Activated naive CD8-positive, alpha-beta T cell treated with anti-CD3 and anti-CD28 coated beads, Interleukin-2, amount 50 U/mL, for 24 hours (primary cell): Measurements from ENCODE around the gene ABCB10.
"Not testable (repeated sequence)": the region's sequence is repeated elsewhere in the genome, so short reads cannot be mapped to it uniquely, and the experiment has no call there.

Experiments used
- ATAC-seq: fragments of 150-1000 bp; cut with Tn5 transposase; one replicate; pipeline ENCODE4 v1.10.0; 2021
- DNase-seq: peaks from one replicate; pipeline ENCODE4 v3.0.0; 2021
- H3K27ac Mint-ChIP-seq: one replicate; pipeline ENCODE4 v1.8.0; 2021; ENCODE audit warnings: mild to moderate bottlenecking, mixed read lengths
- H3K27me3 Mint-ChIP-seq: one replicate; pipeline ENCODE4 v1.8.0; 2021; ENCODE audit warnings: mixed read lengths
- H3K36me3 Mint-ChIP-seq: one replicate; pipeline ENCODE4 v1.8.0; 2021; ENCODE audit warnings: low read depth, mixed read lengths
- H3K4me1 Mint-ChIP-seq: one replicate; pipeline ENCODE4 v1.8.0; 2021; ENCODE audit warnings: mixed read lengths
- H3K4me3 Mint-ChIP-seq: one replicate; pipeline ENCODE4 v1.8.0; 2021; ENCODE audit warnings: mild to moderate bottlenecking, moderate library complexity, mixed read lengths
- H3K9me3 Mint-ChIP-seq: one replicate; pipeline ENCODE4 v1.8.0; 2021; ENCODE audit warnings: mixed read lengths

ABCB10 gene

DNA sequence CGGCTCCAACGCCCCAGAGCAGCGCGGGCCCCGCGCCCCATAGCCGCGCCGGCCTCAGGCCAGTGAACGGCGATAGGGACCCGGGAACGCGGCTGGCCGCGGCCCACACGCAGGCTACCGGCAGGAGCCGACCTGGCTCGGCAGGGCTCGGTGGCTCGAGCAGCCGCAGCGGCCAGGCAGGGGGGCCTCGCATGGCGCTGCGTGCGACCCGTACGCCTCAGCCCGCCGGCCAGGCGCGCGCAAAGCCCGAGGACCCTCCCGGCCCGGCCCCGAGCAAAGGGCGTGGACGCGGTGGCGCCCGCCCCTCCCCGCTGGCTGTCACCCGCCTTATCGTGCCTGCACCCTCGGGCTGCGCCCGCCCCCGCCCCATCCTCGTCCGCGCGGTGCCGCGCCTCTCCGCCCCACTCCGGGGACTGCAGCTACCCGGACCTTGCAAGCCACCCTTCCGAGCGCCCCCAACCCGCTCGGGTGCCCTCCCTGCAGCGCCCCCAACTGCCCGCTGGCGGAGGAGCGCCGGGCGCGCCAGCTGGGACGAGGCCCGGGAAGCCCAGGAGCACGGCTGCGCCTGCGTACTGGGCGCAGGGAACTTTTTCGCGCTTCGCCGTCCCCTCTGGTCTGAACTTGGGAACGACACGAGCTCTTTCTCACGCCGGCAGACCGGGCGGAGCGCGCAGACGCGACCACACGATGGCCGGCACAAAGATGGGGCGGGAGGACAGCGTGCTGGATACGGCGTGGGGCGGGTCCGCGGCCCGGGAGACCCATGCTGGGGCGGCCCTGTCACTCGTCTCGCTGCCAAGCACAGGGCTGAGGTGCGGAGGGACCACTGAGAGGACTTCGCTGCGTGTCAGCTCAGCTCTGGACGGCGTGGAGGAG lies at the start of gene ABCB10:
ABCB10 (minus strand) TSS at position 248 of the 876 bp plus-strand sequence; CDS start at position 193, 55 bp downstream.
- H3K4me3 Mint-ChIP-seq: peak within 1 kb of the TSS; percentile 92
- H3K36me3 Mint-ChIP-seq: peaks cover 6% of the 10 kb centered on the region
- no peaks in the 10 kb centered on the region for H3K9me3 Mint-ChIP-seq
- DNase-seq: peak; percentile 96
- H3K4me1 Mint-ChIP-seq: peaks cover 38% of the 10 kb centered on the region
- ATAC-seq: peak; percentile 91
- H3K27me3 Mint-ChIP-seq: no peaks in the 10 kb centered on the region
- peak within 1 kb of the TSS; percentile 93 for H3K27ac Mint-ChIP-seq

DNA sequence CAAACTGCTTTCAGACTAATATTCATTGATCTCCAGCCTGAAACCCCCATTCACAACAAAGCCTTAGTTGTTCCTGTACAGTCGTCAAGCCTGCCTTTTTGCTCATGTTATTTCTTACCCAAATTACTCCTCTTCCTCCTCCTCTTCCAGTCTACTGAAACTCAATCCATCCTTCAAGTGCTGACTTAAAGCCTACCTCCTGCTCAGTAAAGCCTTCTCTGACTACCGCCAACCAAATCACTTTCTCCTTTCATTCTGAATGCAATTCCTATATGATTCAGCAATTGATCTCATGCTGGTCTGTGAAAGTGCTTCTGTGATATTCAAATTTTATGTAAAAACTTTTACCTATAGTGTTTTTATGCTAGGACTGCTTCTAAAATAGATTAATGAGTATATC lies 48.9 kb upstream of the ABCB10 start:
- no peak overlapping the region for H3K27ac Mint-ChIP-seq
- no peaks in the 10 kb centered on the region for H3K9me3 Mint-ChIP-seq
- H3K4me1 Mint-ChIP-seq: no peaks in the 10 kb centered on the region
- H3K36me3 Mint-ChIP-seq: peaks cover 59% of the 10 kb centered on the region
- H3K4me3 Mint-ChIP-seq: no peak overlapping the region
- H3K27me3 Mint-ChIP-seq: no peaks in the 10 kb centered on the region
- no peak for ATAC-seq
- no peak for DNase-seq

DNA sequence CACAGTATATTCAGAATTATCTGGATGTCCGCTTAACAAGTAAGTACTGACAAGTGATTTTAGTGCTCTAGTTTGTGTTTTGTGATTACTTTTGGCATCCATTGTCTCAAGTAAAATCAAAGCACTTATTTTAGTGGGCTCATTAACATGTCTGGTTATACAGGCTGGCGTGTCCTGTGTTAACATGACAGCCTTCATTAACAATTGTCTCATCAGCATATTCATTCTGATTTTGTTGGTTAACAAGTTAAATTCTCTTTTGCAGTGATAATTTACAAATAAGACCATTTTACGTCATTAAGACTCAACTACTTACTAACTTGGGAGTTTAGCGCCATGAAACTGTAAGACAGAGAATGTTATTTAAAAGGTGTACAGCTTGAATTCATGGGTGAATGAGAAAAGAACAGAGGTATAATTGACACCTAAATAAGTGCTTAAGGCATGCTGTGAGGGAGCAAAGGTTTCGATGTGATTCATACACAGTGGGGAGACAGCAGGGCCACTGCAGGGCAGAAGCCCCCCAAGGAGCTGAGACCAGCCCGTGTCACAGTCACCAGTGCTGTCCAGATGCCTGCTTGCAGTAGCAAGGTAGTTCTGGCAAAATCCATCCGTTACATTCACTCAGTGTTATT lies 45.0 kb upstream of the ABCB10 start:
- peaks cover 6% of the 10 kb centered on the region for H3K4me1 Mint-ChIP-seq
- no peaks in the 10 kb centered on the region for H3K9me3 Mint-ChIP-seq
- no peak overlapping the region for H3K27ac Mint-ChIP-seq
- peaks cover 57% of the 10 kb centered on the region for H3K36me3 Mint-ChIP-seq
- no peak overlapping the region for H3K4me3 Mint-ChIP-seq
- DNase-seq (no peak), ATAC-seq (no peak)
- H3K27me3 Mint-ChIP-seq: no peaks in the 10 kb centered on the region

DNA sequence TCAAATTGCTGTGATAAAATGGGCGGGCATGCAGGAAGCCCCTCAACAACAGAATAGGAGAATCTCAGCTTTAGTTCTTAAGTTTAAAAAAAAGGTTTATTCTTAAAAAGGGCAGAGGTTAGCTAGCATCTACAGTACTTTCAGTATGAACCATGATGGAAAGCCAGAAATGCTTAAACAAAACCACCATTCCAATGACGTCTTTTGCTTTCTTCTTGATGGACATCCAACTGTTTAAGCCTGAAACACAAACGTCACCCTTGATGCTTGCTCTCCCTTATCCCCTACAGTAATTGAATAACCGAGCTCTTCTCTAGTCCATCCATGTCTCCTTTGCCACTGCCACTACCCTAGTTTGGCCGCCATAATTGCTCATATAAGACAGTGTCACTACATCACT lies 41.7 kb upstream of the ABCB10 start:
- ATAC-seq (no peak), DNase-seq (no peak)
- Mint-ChIP-seq H3K4me1 (peaks cover 18% of the 10 kb centered on the region), H3K27ac (peak overlapping the region; percentile 28), H3K36me3 (peaks cover 45% of the 10 kb centered on the region), H3K27me3 (no peaks in the 10 kb centered on the region), H3K4me3 (no peak overlapping the region), H3K9me3 (no peaks in the 10 kb centered on the region)

DNA sequence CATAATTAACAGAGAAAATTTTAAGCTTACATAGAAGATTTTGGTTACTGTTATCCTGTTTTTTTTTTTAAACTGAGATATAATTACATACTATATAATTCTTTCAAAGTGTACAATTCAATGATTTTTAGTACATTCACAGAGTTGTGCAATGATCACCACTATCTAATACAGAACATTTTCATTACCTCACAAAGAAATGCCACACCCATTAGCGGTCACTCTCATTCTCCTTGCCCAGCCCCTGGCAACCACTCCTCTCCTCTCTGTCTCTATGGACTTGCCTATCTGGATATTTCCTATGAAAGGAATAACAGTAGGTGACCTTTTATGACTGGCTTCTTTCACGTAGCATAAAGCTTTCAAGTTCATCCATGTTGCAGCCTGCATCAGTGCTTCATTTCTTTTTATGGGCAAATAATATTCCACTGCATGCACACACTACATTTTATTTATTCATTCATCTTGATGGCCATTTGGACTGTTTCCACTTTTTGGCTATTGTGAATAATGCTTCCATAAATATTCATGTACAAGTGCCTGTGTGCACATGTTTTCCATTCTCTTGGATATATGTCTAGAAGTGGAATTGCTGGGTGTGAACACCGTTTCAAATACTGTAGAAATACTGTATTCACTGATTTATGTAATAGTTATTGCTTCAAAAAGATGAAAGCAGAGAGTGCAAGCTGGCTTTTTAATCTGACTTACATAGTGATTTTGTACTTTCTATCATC lies 40.9 kb upstream of the ABCB10 start:
- peaks cover 48% of the 10 kb centered on the region for H3K36me3 Mint-ChIP-seq
- no peak overlapping the region for H3K4me3 Mint-ChIP-seq
- ATAC-seq: no peak

DNA sequence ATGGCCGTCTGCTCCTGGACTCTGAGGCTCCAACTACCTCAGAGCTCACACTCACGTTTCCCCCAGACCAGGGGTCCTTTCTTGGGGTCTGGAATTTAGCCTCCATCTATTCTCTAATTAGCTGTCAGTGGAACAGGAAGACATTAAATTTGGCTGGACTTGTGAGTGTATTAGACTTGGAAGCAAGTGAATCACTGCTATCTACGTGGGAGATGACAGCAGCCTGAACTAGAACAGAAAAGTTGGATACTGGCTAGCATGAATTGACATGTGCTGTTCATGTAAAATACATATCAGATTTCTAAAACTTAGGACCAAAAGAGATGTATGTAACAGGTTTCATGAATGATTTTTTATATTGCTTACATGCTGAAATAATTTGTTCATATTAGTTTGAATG lies 39.4 kb upstream of the ABCB10 start:
- Mint-ChIP-seq H3K27ac (no peak overlapping the region), H3K36me3 (peaks cover 52% of the 10 kb centered on the region)

More for the DNA sequence above, 40.9 kb upstream of the ABCB10 start:
- Mint-ChIP-seq H3K9me3 (no peaks in the 10 kb centered on the region), H3K27ac (no peak overlapping the region), H3K4me1 (peaks cover 18% of the 10 kb centered on the region), H3K27me3 (no peaks in the 10 kb centered on the region)
- DNase-seq: no peak

DNA sequence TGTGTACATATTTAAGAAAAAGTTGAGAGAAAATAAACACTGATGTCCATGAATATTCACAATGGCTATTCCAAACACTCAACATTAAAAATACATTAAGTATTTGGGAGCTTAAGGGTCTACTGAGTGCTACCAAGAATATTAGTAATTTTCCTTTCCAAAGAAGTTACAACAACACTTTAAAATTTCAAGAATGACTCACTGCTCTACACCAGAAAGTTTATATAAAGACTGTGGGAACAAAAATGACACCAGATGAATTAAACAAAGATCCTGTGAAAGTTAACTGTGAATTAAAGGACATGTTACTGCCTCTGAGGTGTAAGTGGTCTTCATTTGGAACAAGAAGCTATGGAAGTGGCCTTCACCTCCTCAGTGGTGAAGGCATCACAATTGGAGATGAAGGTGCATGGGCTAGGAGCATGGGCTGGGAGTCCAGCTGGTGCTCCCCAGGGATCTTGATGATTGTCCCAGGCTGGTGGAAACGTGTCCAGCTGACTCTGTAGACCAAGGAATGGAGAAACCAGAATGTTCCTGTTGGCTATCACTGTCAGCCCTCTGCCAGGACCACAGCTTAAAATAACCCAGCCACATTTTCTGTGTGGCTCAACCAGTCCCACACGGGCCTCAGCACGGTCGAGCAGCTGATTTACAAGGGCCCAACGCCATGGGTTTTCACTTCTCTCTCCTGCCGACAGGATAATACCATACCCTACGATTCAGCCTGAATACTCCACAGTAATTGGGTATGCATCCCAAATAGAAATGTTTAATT lies 38.6 kb upstream of the ABCB10 start:
- Mint-ChIP-seq H3K36me3 (peaks cover 46% of the 10 kb centered on the region), H3K4me3 (no peak overlapping the region), H3K9me3 (no peaks in the 10 kb centered on the region), H3K27ac (peak overlapping the region; percentile 24), H3K4me1 (peaks cover 18% of the 10 kb centered on the region), H3K27me3 (no peaks in the 10 kb centered on the region)
- DNase-seq (no peak), ATAC-seq (no peak)

More for the DNA sequence above, 39.4 kb upstream of the ABCB10 start:
- Mint-ChIP-seq H3K4me3 (no peak overlapping the region), H3K27me3 (no peaks in the 10 kb centered on the region), H3K9me3 (no peaks in the 10 kb centered on the region), H3K4me1 (peaks cover 18% of the 10 kb centered on the region)
- DNase-seq: no peak
- no peak for ATAC-seq

DNA sequence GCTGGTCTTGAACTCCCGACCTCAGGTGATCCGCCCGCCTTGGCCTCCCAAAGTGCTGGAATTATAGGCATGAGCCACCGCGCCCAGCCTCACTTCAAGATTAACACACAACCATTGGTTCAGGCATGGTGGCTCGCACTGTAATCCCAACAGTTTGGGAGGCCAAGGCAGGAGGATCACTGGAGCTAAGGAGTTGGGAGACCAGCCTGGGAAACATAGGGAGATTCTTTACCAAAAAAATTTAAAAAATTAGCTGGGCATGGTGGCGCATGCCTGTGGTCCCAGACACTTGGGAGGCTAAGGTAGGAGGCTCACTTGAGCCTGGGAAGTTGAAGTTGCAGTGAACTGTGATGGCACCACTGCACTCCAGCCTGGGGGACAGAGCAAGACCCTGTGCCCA lies 37.4 kb upstream of the ABCB10 start:
- H3K4me3 Mint-ChIP-seq, ATAC-seq, H3K27me3 Mint-ChIP-seq, DNase-seq, H3K9me3 Mint-ChIP-seq, H3K27ac Mint-ChIP-seq: not testable (repeated sequence)
- Mint-ChIP-seq H3K36me3 (peaks cover 35% of the 10 kb centered on the region), H3K4me1 (peaks cover 18% of the 10 kb centered on the region)

DNA sequence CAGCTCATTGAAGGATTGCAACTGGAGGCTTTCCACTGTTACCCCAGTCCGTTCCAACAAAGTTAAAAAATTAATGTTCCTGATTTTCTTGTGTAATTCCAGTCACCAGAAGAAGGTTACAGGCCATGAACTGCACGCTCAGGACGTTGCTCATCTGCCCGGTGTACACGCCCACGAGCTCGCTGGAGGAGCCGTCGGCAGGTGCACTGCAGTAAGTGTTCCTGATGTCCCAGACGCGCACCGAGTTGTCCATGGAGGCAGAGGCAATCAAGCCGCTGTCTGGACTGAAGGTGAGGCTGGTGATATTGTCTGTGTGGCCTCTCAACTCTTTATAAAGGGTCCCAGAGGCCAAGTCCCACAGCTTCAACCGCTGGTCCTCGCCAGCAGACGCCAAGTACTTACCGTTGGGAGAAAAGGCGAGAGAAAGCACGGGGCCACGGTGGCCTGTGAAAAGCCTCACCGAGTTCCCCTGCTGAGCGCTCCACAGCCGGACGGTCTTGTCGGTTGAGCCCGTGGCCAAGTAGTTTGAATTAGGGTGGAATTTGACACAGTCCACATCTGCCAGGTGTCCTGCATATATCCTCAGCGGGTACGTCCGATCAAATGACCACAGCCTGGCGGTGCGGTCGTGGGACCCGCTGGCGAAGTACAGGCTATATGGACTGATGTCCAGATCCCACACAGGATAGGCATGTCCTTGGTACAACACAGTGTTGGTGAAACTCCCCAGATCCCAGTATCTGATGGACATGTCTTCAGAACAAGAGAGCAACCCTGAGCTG lies 35.9 kb upstream of the ABCB10 start:
- peaks cover 12% of the 10 kb centered on the region for H3K4me1 Mint-ChIP-seq

DNA sequence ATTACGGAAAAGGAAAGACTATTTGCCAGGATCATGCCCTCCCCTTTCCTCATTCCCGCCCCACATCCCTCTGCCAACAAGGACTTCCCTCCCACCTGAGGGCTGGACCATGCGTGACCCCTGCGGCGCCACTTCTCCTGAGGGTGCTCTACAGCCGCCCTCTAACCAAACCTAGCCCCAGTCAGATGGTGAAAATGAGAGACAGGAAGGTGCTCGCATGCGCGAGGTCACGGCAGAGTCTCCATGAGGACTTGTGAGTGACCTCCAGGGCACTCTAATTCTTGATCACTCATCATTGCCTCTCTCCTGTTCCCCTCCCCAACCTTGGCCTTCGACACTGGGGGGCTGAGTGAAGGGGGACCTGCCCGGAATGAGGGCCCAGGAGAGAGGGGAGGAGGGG lies 35.3 kb upstream of the ABCB10 start:
- no peak overlapping the region for H3K4me3 Mint-ChIP-seq
- ATAC-seq: no peak
- H3K27me3 Mint-ChIP-seq: no peaks in the 10 kb centered on the region
- H3K4me1 Mint-ChIP-seq: peaks cover 12% of the 10 kb centered on the region
- DNase-seq: no peak
- peaks cover 30% of the 10 kb centered on the region for H3K36me3 Mint-ChIP-seq
- H3K9me3 Mint-ChIP-seq: no peaks in the 10 kb centered on the region
- H3K27ac Mint-ChIP-seq: no peak overlapping the region

More for the DNA sequence above, 35.9 kb upstream of the ABCB10 start:
- H3K4me3 Mint-ChIP-seq: no peak overlapping the region
- H3K27ac Mint-ChIP-seq: no peak overlapping the region
- H3K9me3 Mint-ChIP-seq: no peaks in the 10 kb centered on the region
- ATAC-seq: no peak
- DNase-seq: no peak
- no peaks in the 10 kb centered on the region for H3K27me3 Mint-ChIP-seq
- H3K36me3 Mint-ChIP-seq: peaks cover 30% of the 10 kb centered on the region

DNA sequence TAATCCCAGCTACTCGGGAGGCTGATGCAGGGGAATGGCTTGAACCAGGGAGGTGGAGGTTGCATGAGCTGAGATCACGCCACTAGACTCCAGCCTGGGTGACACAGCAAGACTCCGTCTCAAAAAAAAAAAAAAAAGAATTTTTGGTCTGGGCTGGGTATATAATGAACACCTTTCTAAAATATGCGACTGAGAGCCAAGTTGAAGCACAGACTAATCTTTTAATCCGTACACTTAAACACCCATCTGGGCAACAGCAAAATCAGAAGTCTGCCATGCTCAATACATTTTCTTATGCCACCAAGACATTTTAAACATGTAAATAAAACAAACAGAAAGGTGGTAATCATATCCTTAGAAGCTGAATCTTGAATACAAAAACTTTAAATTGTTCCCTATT lies 31.6 kb upstream of the ABCB10 start:
- ATAC-seq: no peak
- DNase-seq: no peak
- Mint-ChIP-seq H3K36me3 (peaks cover 19% of the 10 kb centered on the region), H3K27ac (no peak overlapping the region), H3K4me1 (no peaks in the 10 kb centered on the region), H3K9me3 (no peaks in the 10 kb centered on the region), H3K27me3 (no peaks in the 10 kb centered on the region), H3K4me3 (no peak overlapping the region)

DNA sequence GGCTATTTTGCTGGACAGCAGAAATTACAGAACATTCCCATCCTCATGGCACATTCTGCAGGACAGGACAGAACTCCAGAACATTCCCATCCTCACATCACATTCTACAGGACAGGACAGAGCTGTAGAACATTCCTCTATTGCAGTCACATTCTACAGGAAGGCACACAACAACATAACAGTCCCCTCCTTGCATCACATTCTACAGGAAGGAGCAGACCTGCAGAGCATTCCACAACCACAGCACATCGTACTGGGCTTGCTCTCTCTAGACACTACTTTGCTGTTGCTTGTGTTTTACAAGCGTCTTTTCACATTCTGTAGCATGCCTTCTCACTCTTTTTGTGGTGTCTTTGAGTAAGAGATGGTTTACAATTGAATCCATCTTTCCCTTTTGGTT lies 26.8 kb upstream of the ABCB10 start:
- Mint-ChIP-seq H3K9me3 (no peaks in the 10 kb centered on the region), H3K27ac (no peak overlapping the region), H3K4me1 (no peaks in the 10 kb centered on the region), H3K36me3 (no peaks in the 10 kb centered on the region), H3K4me3 (no peak overlapping the region), H3K27me3 (no peaks in the 10 kb centered on the region)
- DNase-seq (no peak), ATAC-seq (no peak)

DNA sequence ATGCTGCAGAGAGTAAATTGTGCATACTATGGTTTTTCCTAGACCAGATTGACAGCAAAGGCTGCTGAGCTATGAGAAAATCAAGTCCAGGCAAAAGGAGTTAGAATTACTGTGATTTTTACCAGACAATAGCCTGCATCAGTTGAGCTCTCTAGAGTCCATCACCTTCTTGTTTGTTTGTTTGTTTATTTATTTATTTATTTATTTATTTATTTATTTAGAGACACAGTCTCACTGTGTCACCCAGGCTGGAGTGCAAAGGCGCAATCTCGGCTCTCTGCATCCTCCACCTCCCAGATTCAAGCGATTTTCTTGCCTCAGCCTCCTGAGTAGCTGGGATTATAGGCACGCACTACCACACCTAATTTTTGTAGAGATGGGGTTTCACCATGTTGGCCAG lies 24.2 kb upstream of the ABCB10 start:
- peaks cover 3% of the 10 kb centered on the region for H3K27me3 Mint-ChIP-seq
- no peak overlapping the region for H3K27ac Mint-ChIP-seq
- DNase-seq: no peak
- H3K4me1 Mint-ChIP-seq: peaks cover 3% of the 10 kb centered on the region
- H3K9me3 Mint-ChIP-seq: no peaks in the 10 kb centered on the region
- ATAC-seq: no peak
- H3K4me3 Mint-ChIP-seq: no peak overlapping the region
- H3K36me3 Mint-ChIP-seq: no peaks in the 10 kb centered on the region
